Measurements from ENCODE around the gene HTRA1.

GRCh38 chr10:122466951-122467381 lies 5.6 kb downstream of the HTRA1 start:
- TF ChIP-seq SIX5 (IDR thresholded peaks at IDR 0.05; ENCODE audit: low read depth, low read length, severe bottlenecking): no peak
- TF ChIP-seq YY1 (IDR thresholded peaks at IDR 0.05; ENCODE audit: low read depth, low read length): no peak
- TF ChIP-seq, protein P1, sequence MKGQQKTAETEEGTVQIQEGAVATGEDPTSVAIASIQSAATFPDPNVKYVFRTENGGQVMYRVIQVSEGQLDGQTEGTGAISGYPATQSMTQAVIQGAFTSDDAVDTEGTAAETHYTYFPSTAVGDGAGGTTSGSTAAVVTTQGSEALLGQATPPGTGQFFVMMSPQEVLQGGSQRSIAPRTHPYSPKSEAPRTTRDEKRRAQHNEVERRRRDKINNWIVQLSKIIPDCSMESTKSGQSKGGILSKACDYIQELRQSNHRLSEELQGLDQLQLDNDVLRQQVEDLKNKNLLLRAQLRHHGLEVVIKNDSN (IDR thresholded peaks at IDR 0.05; ENCODE audit: borderline replicate concordance, extremely low read length, insufficient read depth, low read depth, low read length): no peak
- TF ChIP-seq RAD21 (IDR thresholded peaks at IDR 0.05; ENCODE audit: insufficient read depth, low read depth, low read length): no peak
- no peak for TF ChIP-seq TARDBP (IDR thresholded peaks at IDR 0.05; ENCODE audit: borderline replicate concordance)
- TF ChIP-seq POLR2A (IDR thresholded peaks at IDR 0.05; ENCODE audit: low read depth, low read length): no peak

Measured in GM12878 (cell line).